ENCODE measurements around the gene RPL35A.

DNA sequence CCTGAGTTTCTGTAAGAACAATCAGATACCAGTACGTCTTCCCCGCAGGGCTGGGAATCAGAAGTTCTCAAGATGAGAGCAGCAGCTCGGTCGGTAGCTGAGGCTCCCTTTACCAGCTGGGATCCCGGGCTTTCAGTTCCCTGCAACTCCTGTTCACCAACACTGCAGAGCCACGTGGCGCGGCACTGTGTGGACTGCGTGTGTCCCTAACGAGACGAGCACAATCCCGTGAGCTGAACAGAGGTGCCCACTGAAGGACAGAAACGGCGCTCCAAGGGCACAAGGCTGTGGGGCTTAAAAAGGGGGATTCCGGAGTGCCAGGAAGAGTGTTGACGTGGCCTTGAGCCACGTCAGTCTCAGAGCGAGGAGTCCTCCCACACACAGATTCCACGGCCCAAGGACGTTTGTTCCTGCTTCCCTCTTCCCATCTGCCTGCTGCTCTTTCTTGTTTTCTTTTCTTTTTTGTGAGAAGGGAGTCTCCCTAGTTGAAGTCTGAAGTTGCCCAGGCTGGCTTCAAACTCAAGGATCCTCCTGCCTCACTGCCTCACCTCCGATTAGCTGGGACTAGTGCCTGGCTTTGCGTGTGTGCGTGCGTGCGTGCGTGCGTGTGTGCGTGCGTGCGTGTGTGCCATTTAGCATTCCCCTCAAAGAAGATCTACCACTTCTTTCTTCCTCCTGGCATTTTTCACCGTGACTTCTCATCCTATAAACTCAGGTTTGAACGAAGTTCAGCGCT lies 37.1 kb upstream of the RPL35A start:
- TF ChIP-seq, protein P1, sequence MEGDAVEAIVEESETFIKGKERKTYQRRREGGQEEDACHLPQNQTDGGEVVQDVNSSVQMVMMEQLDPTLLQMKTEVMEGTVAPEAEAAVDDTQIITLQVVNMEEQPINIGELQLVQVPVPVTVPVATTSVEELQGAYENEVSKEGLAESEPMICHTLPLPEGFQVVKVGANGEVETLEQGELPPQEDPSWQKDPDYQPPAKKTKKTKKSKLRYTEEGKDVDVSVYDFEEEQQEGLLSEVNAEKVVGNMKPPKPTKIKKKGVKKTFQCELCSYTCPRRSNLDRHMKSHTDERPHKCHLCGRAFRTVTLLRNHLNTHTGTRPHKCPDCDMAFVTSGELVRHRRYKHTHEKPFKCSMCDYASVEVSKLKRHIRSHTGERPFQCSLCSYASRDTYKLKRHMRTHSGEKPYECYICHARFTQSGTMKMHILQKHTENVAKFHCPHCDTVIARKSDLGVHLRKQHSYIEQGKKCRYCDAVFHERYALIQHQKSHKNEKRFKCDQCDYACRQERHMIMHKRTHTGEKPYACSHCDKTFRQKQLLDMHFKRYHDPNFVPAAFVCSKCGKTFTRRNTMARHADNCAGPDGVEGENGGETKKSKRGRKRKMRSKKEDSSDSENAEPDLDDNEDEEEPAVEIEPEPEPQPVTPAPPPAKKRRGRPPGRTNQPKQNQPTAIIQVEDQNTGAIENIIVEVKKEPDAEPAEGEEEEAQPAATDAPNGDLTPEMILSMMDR (conservative IDR thresholded peaks at IDR 0.05; ENCODE audit: low read depth, low read length) = no peak
- no peak for TF ChIP-seq EZH2 (IDR thresholded peaks at IDR 0.05; ENCODE audit: low read length, unreplicated experiment)
